22Rv1 (cell line): ENCODE results near the gene ANKRD2.

Experiments
- ZFX ChIP-seq: fragments of 450-650 bp; IDR thresholded peaks from 2 replicates; pipeline ENCODE4 v1.6.1; 2017; ENCODE audit warnings: antibody characterized with exemption, borderline replicate concordance
- TF ChIP-seq, protein P1 (sequence below): fragments of 450-650 bp; IDR thresholded peaks from 2 replicates; pipeline ENCODE4 v1.5.1; 2017; ENCODE audit warnings: mild to moderate bottlenecking

DNA sequence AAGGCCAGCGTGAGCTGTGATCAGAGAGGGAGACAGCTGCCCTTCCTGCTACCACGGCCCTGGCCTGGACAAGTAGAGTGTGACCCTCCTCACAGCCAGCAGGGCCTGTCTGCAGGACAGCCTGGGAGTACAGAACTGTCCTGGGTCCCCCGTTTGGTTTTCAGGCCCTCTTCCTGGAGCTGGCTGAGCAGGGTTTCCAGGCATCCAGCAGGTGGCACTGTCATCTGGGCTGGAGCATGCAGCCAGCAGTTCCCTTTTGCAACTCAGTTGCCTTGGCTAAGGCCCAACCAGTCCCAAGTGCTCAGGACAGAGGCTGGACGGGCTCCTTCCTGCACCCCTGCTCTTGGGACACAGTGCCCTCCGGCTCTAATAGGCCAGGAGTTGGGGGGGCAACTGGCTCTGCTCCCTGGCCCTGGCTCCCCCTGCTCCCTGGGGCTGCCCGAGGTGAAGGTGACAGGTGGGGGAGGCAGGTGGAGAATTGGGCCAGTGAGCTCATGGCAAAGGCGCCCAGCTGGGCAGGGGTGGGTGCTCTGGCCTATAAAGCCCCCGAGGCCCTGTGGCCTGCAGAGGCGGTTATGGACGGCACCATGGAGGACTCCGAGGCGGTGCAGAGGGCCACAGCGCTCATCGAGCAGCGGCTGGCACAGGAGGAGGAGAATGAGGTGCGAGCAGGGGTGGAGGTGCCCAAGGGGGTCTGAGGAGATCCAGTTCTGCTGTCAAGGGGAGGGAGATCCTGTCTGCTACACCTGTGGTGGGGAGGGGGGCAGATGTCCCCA, at the start of gene ANKRD2:
- TF ChIP-seq, protein P1, sequence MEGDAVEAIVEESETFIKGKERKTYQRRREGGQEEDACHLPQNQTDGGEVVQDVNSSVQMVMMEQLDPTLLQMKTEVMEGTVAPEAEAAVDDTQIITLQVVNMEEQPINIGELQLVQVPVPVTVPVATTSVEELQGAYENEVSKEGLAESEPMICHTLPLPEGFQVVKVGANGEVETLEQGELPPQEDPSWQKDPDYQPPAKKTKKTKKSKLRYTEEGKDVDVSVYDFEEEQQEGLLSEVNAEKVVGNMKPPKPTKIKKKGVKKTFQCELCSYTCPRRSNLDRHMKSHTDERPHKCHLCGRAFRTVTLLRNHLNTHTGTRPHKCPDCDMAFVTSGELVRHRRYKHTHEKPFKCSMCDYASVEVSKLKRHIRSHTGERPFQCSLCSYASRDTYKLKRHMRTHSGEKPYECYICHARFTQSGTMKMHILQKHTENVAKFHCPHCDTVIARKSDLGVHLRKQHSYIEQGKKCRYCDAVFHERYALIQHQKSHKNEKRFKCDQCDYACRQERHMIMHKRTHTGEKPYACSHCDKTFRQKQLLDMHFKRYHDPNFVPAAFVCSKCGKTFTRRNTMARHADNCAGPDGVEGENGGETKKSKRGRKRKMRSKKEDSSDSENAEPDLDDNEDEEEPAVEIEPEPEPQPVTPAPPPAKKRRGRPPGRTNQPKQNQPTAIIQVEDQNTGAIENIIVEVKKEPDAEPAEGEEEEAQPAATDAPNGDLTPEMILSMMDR, result peak; percentile 95
- no peak for TF ChIP-seq ZFX
